Measurements from ENCODE around the gene DENND1B. TPM values are rescaled to one million over a fixed set of nuclear protein-coding genes. Genes with fewer than 3 reads are reported as not detected.

The DENND1B gene
- total and polyA plus RNA-seq, 2 experiments from 2014 or later, result 3.7 to 18.6 TPM

- no peaks in the 10 kb centered on the region for H3K36me3 ChIP-seq (replicated peaks; ENCODE audit: insufficient read depth, low read depth)
- H4K20me1 ChIP-seq (ENCODE audit: insufficient read depth, poor library complexity, severe bottlenecking), result no peaks in the 10 kb centered on the region
- no peak for DNase-seq (ENCODE audit: low spot score)
- no peak overlapping the region for H3K4me3 ChIP-seq
- no peaks in the 10 kb centered on the region for H3K79me2 ChIP-seq
- 82% methylated on average over 3 of the region's 3 CpGs for WGBS (ENCODE audit: low lambda C conversion rate, missing lambda C conversion rate)
- H3K27ac ChIP-seq, result peak overlapping the region; percentile 58
- no peaks in the 10 kb centered on the region for H3K9me3 ChIP-seq (ENCODE audit: low read depth)
- no peaks in the 10 kb centered on the region for H3K27me3 ChIP-seq
- H3K4me2 ChIP-seq, result no peak overlapping the region
- TF ChIP-seq EZH2phosphoT487 (IDR thresholded peaks at IDR 0.05; ENCODE audit: low read depth, severe bottlenecking, unreplicated experiment) (no peak), EZH2 (IDR thresholded peaks at IDR 0.05; ENCODE audit: borderline replicate concordance) (no peak), CTCF (IDR thresholded peaks at IDR 0.05; ENCODE audit: poor library complexity) (no peak)
- no peak overlapping the region for H2AFZ ChIP-seq
- no peaks in the 10 kb centered on the region for H3K4me1 ChIP-seq (ENCODE audit: insufficient read depth)
- H3K9me2 ChIP-seq (replicated peaks; ENCODE audit: insufficient read depth), result no peaks in the 10 kb centered on the region
Measured at GRCh38 chr1:197782722-197783360, 7.6 kb upstream of the DENND1B start.

GRCh38 chr1:197781968-197782721 lies 6.9 kb upstream of the DENND1B start:
- no peaks in the 10 kb centered on the region for H3K9me2 ChIP-seq (replicated peaks; ENCODE audit: insufficient read depth)
- peak overlapping the region; percentile 36 for H3K27ac ChIP-seq
- H3K27me3 ChIP-seq, result no peaks in the 10 kb centered on the region
- TF ChIP-seq EZH2 (IDR thresholded peaks at IDR 0.05; ENCODE audit: borderline replicate concordance) (no peak), CTCF (IDR thresholded peaks at IDR 0.05; ENCODE audit: poor library complexity) (no peak), EZH2phosphoT487 (IDR thresholded peaks at IDR 0.05; ENCODE audit: low read depth, severe bottlenecking, unreplicated experiment) (no peak)
- H3K4me1 ChIP-seq (ENCODE audit: insufficient read depth), result no peaks in the 10 kb centered on the region
- 59% methylated on average over 2 of the region's 2 CpGs for WGBS (ENCODE audit: low lambda C conversion rate, missing lambda C conversion rate)
- no peaks in the 10 kb centered on the region for H3K36me3 ChIP-seq (replicated peaks; ENCODE audit: insufficient read depth, low read depth)
- H3K4me3 ChIP-seq, result no peak overlapping the region
- H3K4me2 ChIP-seq, result no peak overlapping the region
- no peak for DNase-seq (ENCODE audit: low spot score)
- H4K20me1 ChIP-seq (ENCODE audit: insufficient read depth, poor library complexity, severe bottlenecking), result no peaks in the 10 kb centered on the region
- no peaks in the 10 kb centered on the region for H3K79me2 ChIP-seq
- H2AFZ ChIP-seq, result no peak overlapping the region
- H3K9me3 ChIP-seq (ENCODE audit: low read depth), result no peaks in the 10 kb centered on the region

GRCh38 chr1:197779921-197780320 lies 4.6 kb upstream of the DENND1B start:
- Histone ChIP-seq H3K27ac (no peak overlapping the region), H3K79me2 (no peaks in the 10 kb centered on the region), H3K9me2 (replicated peaks; ENCODE audit: insufficient read depth) (no peaks in the 10 kb centered on the region), H3K4me1 (ENCODE audit: insufficient read depth) (no peaks in the 10 kb centered on the region), H3K36me3 (replicated peaks; ENCODE audit: insufficient read depth, low read depth) (no peaks in the 10 kb centered on the region), H3K27me3 (no peaks in the 10 kb centered on the region), H4K20me1 (ENCODE audit: insufficient read depth, poor library complexity, severe bottlenecking) (no peaks in the 10 kb centered on the region), H3K9me3 (ENCODE audit: low read depth) (no peaks in the 10 kb centered on the region), H3K4me3 (no peak overlapping the region), H2AFZ (no peak overlapping the region), H3K4me2 (no peak overlapping the region)
- no peak for DNase-seq (ENCODE audit: low spot score)
- TF ChIP-seq EZH2phosphoT487 (IDR thresholded peaks at IDR 0.05; ENCODE audit: low read depth, severe bottlenecking, unreplicated experiment) (no peak), CTCF (IDR thresholded peaks at IDR 0.05; ENCODE audit: poor library complexity) (no peak), EZH2 (IDR thresholded peaks at IDR 0.05; ENCODE audit: borderline replicate concordance) (no peak)
